ENCODE data around the gene NEDD8.
"Not testable (repeated sequence)": the region's sequence is repeated elsewhere in the genome, so short reads cannot be mapped to it uniquely, and the experiment has no call there.

Gene NEDD8

DNA sequence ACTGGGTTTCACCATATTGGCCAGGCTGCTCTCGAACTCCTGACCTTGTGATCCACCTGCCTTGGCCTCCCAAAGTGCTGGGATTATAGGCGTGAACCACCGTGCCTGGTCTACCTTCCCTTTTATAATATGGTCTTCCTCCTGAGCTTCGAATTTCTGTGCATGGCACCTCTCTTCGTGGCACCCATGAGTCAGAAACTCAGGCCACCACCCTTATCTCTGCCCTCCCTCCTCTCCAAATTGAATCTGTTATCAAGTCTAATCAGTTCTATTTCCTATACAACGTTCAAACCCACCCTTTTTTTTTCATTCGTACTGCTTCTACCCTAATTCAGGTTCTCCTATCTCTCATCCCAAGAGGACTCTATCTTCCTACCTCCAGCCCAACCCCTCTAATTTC, 15.3 kb upstream of the NEDD8 start:
- no peak for DNase-seq (ENCODE audit: low spot score)

GRCh38 chr14:24246765-24247212, 14.6 kb upstream of the NEDD8 start:
- DNase-seq (ENCODE audit: low spot score) = no peak

DNA sequence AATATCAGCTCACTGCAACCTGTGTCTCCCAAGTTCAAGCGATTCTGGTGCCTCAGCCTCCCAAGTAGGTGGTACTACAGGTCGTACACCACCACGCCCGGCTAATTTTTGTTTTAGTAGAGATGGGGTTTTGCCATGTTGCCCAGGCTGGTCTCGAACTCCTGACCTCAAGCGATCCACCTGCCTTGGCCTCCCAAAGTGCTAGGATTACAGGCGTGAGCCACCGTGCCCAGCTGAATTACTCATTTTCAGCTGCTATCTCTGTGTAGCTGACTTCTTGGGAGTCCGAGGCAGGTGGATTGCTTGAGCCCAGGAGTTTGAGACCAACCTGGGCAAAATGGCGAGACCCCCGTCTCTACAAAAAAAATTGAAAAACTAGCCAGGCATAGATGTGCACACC, 13.2 kb upstream of the NEDD8 start:
- DNase-seq (ENCODE audit: low spot score) = not testable (repeated sequence)

DNA sequence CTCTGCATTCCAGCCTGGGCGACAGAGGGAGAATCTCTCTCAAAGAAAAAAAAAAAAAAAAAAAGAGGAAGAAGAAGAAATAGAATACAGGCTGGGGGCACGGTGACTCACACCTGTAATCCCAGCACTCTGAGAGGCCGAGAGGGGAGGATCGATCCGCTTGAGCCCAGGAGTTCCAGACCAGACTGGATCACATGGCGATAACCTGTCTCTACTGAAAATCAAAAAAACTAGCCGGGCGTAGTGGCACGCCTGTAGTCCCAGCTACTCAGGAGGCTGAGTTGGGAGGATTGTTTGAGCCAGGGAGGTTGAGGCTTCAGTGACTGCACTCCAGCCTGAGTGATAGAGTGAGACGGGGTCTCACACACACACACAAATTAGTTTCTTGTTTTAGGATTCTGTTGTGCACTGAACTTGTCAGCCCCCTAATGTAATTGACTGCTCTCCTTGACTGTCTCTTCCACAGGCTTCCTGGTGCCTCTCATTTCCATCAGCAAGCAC, 11.2 kb upstream of the NEDD8 start:
- DNase-seq (ENCODE audit: low spot score) = no peak

GRCh38 chr14:24241829-24242443, 9.8 kb upstream of the NEDD8 start:
- DNase-seq (ENCODE audit: low spot score) = peak; percentile 94

DNA sequence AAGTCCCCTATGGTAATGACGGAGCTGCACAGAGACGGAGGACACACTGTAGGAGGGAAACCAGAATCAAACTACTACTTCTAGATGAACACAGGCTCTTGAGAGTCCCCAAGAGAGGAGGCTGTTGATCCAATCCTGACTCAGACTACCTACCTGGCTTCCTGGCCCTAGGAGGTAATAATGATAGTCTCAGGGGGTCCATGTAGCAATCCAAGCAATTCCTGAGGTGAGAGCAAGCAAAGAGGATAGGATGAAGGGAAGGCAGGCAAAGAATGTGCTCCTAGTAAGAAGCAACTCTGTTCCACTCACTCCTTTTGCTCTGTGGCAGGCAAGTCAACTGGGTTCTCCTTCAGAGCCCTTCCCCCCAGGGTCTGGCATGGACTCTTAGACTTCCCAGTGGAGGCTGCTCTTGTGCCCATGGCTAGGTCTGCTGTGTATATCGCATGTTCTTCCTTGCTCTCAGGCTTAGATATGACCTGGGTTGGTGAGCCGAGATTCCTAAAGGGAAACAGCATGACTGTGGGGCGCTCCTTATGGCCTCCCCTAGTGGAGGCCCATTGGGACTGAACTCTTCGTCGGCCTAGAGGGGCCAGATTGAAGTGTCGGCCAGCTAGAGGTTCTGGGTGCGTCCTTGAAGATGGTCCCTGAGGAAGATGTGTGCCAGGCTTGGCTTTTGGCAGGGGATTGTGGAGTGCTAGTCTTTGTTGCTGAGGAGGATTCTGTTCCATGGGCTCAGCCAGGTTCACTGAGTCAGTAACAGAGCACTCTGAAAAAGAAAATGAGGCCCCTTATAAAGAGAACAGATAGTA, 8.1 kb upstream of the NEDD8 start:
- DNase-seq (ENCODE audit: low spot score) = no peak

- no peak for DNase-seq (ENCODE audit: low spot score)
These were observed 6.4 kb upstream of the NEDD8 start for GRCh38 chr14:24238527-24239037.

DNA sequence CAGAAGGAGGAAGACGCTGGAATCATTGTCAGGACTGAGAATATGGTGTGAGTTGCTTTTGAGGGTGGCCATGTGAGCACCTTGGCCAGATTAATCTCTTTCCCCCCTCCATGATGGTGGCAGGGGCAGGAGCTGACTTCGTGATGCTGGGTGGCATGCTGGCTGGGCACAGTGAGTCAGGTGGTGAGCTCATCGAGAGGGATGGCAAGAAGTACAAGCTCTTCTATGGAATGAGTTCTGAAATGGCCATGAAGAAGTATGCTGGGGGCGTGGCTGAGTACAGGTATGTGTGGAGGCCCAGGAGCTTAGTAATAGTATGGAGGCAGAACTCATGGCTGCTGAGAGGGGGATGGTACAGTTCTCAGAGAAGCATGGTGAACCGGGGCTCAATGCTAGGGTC, 6.0 kb upstream of the NEDD8 start:
- no peak for DNase-seq (ENCODE audit: low spot score)

DNA sequence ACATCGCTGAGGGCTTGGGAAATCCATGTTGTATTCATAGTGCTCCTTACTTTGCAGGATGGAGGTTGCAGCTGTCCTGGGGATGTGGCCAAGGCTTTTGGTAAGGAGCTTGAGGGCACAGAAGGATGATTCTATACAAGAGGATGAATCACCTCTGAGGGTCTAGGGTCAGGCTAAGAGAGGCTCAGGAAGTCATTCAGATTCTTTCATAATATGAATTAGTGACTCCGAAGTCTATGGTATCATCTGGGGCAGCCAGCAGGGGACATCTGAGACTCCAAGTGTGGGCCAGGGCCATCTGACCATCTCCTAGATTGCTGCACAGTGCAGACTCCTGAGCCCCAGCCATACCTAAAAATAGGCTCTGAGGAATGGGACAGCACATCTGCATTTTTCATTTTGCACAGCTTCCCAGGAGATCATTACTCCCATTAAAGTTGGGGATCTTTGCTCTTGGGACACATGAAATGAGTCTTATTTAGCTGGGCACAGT, 5.3 kb upstream of the NEDD8 start:
- DNase-seq (ENCODE audit: low spot score) = no peak

DNA sequence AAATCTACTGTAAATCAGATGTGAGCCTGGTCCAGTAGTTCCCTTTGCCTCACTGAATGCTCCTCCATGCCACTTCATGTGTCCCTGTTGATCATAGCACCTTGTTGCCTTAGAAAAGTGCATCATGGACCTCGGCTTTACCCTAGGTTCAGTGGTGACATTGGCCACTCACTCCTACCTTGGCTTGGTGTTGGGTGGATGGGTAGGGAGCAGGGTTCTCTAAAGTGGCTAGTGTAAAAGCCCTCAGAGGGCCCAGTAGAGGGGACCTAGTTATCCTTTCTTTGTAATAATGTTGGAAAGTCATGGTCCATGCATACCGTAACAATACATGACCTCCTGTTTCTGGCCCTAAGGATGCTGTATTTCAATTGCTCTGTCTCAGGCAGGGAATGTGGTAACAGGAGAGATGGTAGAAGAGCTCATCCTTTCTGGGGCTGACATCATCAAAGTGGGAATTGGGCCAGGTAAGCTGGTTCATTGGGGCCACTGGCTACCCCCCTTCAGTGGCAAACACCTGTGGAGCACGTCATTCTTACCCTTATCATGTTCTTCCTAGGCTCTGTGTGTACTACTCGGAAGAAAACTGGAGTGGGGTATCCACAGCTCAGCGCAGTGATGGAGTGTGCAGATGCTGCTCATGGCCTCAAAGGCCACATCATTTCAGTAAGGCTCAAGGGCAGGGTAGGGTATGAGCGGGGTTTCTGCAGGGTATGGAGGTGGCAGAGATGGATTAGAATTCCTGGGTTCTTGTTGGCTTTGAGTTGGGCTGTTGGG, 4.7 kb upstream of the NEDD8 start:
- DNase-seq (ENCODE audit: low spot score) = no peak

DNA sequence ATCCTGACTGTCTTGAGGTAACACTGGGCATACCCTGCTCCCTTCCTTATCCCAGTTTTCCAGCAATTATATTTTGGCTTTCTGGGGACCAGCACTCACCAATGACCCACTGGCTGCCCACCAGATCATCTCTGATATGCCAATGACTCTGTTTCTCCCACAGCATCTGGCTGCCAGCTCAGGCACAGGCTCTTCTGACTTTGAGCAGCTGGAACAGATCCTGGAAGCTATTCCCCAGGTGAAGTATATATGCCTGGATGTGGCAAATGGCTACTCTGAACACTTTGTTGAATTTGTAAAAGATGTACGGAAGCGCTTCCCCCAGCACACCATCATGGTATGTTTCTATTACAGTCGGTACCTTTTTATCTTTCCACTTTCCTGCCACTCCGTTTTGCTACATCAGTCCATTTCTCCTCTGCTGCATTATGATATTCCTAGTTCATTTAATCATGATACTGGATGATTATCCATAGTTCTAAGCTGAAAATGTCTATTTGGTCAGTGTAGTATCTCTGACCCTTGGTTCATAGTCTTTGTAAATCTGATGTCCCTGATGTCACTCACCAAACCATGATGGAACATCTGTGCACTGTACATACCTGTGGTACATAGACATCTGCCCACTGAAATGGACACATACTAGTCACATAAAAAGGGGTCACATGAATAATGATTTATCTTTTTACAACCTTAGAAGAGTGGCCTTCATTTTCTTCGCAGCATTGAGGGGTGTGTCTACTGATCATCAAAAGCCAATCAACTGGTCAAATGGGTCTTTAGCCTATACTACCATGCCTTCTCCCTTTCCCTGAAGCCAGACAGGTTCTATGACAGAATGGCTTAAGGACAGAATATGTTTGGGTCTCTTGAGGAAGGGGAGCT, 3.9 kb upstream of the NEDD8 start:
- no peak for DNase-seq (ENCODE audit: low spot score)

GRCh38 chr14:24234095-24235005, 2.2 kb upstream of the NEDD8 start:
- no peak for DNase-seq (ENCODE audit: low spot score)

DNA sequence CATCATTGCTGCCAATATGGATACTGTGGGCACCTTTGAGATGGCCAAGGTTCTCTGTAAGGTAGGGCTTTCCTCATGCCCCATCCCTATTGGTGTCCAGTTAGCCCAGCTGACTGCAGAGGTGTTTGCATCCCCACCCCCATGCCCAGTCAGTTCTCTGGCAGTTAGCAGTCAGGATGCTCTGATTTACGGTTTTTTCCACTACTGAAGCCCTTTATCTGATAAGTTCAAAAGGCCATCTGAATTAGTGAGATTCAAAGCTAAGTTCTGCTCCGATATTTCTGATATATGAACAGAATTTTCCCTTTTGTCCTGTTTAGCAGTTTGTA, 1.3 kb upstream of the NEDD8 start:
- no peak for DNase-seq (ENCODE audit: low spot score)

DNA sequence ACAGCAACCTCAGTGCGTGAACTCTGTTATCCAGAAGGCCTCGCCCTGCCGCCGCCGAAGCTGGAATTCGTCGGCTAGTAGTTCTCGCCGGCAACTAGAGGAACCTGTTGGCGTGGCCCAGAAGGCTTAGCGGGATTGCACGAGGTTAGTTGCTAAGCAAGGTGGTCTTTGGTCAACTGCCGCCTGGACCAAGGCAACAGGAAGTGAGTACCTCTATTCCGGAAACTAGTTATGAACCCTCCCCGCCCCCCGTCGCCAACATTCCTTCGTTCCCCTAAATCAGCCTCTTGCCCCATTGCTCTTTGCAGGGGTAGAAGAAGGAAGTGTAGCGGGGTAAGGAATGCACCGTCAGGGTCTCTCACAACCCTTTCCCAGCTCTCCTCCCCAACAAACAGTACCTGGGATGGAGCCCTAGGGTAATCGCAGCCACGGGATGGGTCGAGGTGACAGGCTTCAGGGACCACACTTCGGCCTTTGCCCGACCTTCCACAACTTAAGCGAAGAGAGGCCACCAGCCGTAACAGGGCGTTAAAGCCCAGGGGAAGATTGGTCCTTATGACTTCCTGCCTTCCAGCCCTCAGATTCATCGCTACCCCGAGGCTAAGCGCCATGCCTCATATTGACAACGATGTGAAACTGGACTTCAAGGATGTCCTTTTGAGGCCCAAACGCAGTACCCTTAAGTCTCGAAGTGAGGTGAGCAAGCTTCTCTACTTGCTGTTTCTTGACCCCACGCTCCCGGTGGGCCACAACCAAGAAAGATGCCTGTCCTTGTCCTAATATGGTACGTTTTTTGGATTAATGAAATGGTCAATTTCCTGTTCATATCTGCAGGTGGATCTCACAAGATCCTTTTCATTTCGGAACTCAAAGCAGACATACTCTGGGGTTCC, 724 bp upstream of the NEDD8 start, which contains the start of gene GMPR2:
TSS of gene GMPR2 (plus strand) at position 285 of the 893 bp plus-strand sequence. CDS start at position 610, 325 bp downstream.
- DNase-seq (ENCODE audit: low spot score) = peak; percentile 51

- peak; percentile 41 for DNase-seq (ENCODE audit: low spot score)
These were observed 675 bp downstream of the NEDD8 start for GRCh38 chr14:24231263-24232120.

DNA sequence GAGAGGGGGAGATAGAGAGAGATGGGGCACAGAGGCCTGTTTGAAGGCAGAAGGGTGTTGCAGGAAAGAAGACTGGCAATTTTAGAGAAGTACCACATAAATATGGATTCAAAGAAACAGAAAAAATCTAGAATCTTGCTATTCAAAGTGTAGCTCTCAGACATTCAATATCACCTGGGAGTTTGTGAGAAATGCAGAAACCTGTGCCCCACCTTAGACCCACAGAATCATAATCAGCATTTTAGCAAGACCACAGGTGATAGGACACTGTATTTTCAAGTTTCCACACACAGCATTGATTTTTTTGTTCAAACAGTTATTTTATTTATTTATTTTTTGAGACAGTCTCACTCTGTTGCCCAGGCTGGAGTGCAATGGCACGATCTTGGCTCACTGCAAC, 3.3 kb downstream of the NEDD8 start:
- no peak for DNase-seq (ENCODE audit: low spot score)

DNA sequence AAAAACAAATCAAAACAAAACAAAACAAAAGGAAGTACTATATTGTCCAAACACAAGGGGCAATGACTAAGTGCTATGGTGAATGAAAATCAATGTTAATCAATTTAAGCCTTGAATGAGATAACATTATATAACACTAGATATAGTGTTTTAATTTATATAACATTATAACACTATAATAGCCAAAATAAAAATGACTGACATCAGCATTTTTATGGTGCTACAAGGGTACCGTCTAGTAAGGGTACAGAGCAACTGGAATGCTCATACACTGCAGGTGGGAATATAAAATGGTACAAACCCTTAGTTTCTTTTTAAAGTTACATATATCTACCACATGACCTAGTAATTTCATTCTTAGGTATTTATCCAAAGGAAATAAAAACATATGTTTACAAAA, 5.7 kb downstream of the NEDD8 start:
- DNase-seq (ENCODE audit: low spot score) = no peak

DNA sequence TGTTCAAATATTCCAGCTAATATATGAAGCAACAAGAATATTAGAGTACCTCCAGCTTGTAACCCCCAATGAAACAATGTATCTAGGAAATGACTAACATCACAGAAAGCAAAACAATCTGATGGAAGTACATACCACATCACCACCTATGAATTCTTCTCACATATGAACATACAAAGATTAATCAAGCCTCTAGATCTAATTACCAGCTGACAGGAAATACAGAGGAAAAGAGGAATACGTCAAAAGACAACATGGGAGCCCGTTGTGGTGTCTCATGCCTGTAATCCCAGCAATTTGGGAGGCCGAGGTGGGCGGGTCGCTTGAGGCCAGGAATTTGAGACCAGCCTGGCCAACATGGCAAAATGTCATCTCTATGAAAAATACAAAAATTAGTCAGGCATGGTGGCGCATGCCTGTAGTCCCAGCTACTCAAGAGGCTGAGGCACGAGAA, 7.5 kb downstream of the NEDD8 start:
- no peak for DNase-seq (ENCODE audit: low spot score)
